ENCODE results near the gene IL22RA1.

The IL22RA1 gene

DNA sequence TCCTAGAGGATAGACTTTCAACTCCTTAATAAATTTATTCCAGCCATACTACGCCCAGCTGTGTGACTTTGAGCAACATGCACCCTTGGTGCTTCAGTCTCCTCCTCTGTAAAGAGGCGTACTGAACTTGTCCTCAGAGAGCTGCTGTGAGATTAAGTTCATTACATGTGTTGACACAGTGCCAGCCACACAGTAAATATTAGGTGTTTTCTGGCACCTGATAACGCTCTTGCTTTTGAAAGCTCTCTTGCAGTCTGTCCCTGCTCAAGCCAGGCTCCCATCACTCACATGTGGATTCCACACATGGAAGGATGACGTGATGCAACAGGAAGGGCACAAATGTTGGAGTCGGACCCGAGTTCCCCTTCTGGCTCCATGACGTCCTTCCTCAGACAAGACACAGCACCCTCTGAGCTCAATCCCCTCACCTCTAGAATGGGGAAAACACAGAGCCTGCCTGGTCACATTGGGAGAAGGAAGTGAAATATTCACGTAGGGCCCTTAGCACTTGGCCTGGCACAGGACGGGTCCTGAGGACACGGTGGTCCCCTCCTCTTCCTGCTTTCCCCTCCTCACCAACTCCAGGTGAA is 36.4 kb upstream of the IL22RA1 start:
- ChIA-PET POLR2A (no interaction called here), CTCF (interaction anchor here (1.4 to 3.0 kb wide), 3 partner anchors 15 to 29 kb away, joined by 4 to 17 read pairs (median 5); no protein-coding TSS in a partner anchor)
- no peak for DNase-seq (ENCODE audit: low read depth, low spot score)
- TF ChIP-seq, protein P1, sequence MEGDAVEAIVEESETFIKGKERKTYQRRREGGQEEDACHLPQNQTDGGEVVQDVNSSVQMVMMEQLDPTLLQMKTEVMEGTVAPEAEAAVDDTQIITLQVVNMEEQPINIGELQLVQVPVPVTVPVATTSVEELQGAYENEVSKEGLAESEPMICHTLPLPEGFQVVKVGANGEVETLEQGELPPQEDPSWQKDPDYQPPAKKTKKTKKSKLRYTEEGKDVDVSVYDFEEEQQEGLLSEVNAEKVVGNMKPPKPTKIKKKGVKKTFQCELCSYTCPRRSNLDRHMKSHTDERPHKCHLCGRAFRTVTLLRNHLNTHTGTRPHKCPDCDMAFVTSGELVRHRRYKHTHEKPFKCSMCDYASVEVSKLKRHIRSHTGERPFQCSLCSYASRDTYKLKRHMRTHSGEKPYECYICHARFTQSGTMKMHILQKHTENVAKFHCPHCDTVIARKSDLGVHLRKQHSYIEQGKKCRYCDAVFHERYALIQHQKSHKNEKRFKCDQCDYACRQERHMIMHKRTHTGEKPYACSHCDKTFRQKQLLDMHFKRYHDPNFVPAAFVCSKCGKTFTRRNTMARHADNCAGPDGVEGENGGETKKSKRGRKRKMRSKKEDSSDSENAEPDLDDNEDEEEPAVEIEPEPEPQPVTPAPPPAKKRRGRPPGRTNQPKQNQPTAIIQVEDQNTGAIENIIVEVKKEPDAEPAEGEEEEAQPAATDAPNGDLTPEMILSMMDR (IDR thresholded peaks at IDR 0.05; ENCODE audit: insufficient read depth, low read length, missing control alignments), result no peak
- no peak overlapping the region for H3K4me3 ChIP-seq (ENCODE audit: low read depth, low read length)

DNA sequence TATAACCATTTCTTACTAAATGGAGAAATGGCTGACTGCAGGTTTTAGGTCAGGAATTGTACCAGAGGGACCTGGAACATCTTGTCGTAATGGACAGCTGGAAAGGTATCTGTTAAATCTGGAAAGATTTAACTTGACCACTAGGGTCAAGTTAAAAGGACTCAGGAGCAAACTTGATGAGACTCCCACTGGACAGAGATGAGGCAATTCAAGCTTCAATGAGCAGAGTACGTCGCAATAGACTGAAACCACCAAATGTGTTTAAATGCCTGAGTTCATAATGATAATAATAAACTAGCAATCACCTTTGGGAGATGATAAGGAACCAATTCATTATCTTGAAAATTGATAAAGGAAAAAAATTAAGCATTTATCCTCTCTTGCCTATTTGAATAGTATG is 35.5 kb upstream of the IL22RA1 start:
- ChIA-PET CTCF (interaction anchor here (0.6 to 3.0 kb wide), 4 partner anchors 20 to 212 kb away, joined by 3 to 17 read pairs (median 4); no protein-coding TSS in a partner anchor), POLR2A (no interaction called here)
- no peak overlapping the region for H3K4me3 ChIP-seq (ENCODE audit: low read depth, low read length)
- DNase-seq (ENCODE audit: low read depth, low spot score), result no peak
- TF ChIP-seq, protein P1 (IDR thresholded peaks at IDR 0.05; ENCODE audit: insufficient read depth, low read length, missing control alignments), result no peak

DNA sequence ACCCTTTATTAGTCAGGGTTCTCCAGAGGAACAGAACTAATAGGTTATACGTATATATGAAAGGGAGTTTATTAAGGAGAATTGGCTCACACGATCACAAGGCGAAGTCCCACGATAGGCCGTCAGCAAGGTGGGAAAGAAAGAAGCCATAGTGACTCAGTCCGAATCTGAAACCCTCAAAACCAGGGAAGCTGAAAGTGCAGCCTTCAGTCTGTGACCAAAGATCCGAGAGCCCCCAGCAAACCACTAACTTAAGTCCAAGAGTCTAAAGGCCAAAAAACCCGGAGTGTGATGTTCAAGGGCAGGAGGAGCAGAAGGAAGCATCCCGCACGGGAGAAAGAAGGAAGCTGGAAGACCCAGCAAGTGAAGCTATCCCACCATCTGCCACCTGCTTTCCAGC is 34.2 kb upstream of the IL22RA1 start:
- DNase-seq (ENCODE audit: low read depth, low spot score), result no peak

DNA sequence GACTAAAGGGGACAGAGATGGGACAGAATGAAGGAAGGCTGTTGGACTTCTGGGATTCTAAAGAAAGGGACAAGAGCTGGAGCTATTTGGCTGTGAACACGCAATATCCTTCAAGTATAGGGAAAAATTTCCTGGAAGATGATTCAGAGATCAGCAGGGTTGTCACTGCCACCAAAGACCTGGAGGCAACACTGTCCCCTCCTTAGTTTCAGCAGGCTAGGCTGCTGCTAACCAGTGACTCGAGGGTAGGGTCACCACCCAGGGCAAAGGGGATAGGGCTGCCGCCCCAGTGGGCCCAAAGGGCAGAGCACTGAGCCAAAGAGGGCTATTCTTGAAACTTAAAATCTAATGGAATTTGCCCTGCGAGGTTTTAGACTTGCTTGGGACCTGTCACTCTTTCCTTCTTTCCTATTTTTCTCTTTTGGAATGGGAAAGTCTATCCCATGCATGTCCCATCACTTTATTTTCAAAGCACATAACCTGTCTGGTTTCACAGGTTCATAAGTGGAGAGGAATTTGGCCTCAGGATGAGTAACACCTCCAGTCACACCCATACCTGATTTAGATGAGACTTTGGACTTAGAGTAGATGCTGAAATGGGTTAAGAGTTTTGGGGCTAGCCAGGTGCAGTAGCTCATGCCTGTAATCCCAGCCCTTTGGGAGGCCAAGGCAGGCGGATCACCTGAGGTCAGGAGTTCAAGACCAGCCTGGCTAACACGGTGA is 32.3 kb upstream of the IL22RA1 start:
- ChIA-PET CTCF (interaction anchor here (0.6 to 1.6 kb wide), 2 partner anchors 25 to 219 kb away, joined by 3 to 5 read pairs; no protein-coding TSS in a partner anchor), POLR2A (no interaction called here)
- no peak overlapping the region for H3K4me3 ChIP-seq (ENCODE audit: low read depth, low read length)

More for the DNA sequence above, 34.2 kb upstream of the IL22RA1 start:
- no peak overlapping the region for H3K4me3 ChIP-seq (ENCODE audit: low read depth, low read length)
- ChIA-PET CTCF (interaction anchor here (1.7 kb wide), 1 partner anchor 25 kb away, joined by 5 read pairs; no protein-coding TSS in a partner anchor), POLR2A (no interaction called here)
- TF ChIP-seq, protein P1 (IDR thresholded peaks at IDR 0.05; ENCODE audit: insufficient read depth, low read length, missing control alignments), result no peak

DNA sequence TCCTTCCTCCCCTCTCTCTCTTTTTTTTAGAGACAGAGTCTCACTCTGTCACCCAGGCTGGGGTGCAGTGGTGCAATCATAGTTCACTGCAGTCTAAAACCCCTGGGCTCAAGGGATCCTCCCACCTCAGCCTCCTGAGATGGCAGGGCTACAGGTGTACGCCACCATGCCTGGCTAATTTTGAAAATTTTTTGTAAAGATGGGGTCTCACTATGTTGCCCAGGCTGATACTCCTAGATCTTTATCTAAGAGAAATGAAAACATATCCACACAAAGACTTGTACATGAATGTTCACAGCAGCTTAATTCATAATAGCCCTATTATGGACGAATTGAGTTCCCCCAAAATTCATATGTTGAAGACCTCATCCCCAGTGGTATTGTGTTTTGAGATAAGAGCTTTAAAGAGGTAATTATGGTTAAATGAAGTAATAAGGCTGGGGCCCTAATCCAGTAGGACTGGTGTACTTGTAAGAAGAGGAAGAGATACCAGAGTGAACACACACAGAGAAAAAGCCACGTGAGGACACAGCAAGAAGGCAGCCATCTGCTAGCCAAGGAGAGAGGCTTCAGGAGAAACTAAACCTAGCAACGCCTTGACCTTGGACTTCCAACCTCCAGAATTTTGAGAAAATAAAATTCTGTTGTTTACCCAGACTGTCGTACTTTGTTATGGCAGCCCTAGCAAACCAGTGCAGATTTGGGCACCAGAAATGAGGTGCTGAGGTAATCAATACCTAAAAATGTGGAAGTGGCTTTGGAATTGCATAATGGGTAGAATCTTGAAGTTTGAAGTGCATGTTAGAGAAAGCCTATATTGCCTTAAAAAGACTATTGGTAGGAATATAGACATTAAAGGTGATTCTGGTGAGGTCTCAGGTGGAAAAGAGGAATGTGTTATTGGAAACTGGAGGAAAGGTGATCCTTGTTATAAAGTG is 31.0 kb upstream of the IL22RA1 start:
- CTCF ChIA-PET, result interaction anchor here (1.5 to 1.6 kb wide), 2 partner anchors 16 to 24 kb away, joined by 3 to 5 read pairs; no protein-coding TSS in a partner anchor
- H3K4me3 ChIP-seq (ENCODE audit: low read depth, low read length), result no peak overlapping the region
- POLR2A ChIA-PET, result no interaction called here
- DNase-seq (ENCODE audit: low read depth, low spot score), result no peak
- TF ChIP-seq, protein P1 (IDR thresholded peaks at IDR 0.05; ENCODE audit: insufficient read depth, low read length, missing control alignments), result no peak

More for the DNA sequence above, 32.3 kb upstream of the IL22RA1 start:
- TF ChIP-seq, protein P1 (IDR thresholded peaks at IDR 0.05; ENCODE audit: insufficient read depth, low read length, missing control alignments), result no peak
- no peak for DNase-seq (ENCODE audit: low read depth, low spot score)

Measured in AG04449 (cell line).